GM21717 (cell line): ENCODE data around the gene MSMP.
A peak's percentile ranks its signal among the peaks of the same experiment; 100 is the strongest.

ENCODE experiments used
- ATAC-seq: cut with Tn5 transposase; IDR thresholded peaks from one replicate; pipeline ENCODE4 v1.9.1; 2021; ENCODE audit warnings: mild to moderate bottlenecking, moderate library complexity; ENCODE audit not compliant: unreplicated experiment

MSMP gene

GRCh38 chr9:35745569-35745968 lies 8.5 kb downstream of the MSMP start:
- ATAC-seq = no peak

GRCh38 chr9:35743880-35744518 lies 10.1 kb downstream of the MSMP start:
- no peak for ATAC-seq

GRCh38 chr9:35743452-35743851 lies 10.6 kb downstream of the MSMP start:
- ATAC-seq = no peak

GRCh38 chr9:35741740-35742139 lies 12.3 kb downstream of the MSMP start:
- no peak for ATAC-seq

- no peak for ATAC-seq
These were observed 13.8 kb downstream of the MSMP start for GRCh38 chr9:35740243-35740642.

- no peak for ATAC-seq
These were observed 15.2 kb downstream of the MSMP start for GRCh38 chr9:35738924-35739323.

GRCh38 chr9:35738186-35738585 lies 15.9 kb downstream of the MSMP start:
- no peak for ATAC-seq

- no peak for ATAC-seq
These were observed 16.9 kb downstream of the MSMP start for GRCh38 chr9:35737143-35737542.

GRCh38 chr9:35736201-35736633 lies 17.9 kb downstream of the MSMP start:
- ATAC-seq = no peak

- ATAC-seq = no peak
These were observed 20.0 kb downstream of the MSMP start for GRCh38 chr9:35734096-35734495.

GRCh38 chr9:35732800-35733541 lies 21.1 kb downstream of the MSMP start:
- ATAC-seq = peak; percentile 4

- ATAC-seq = peak; percentile 77
These were observed 21.8 kb downstream of the MSMP start, which contains the start of the genes CREB3 and TLN1 for GRCh38 chr9:35732185-35732799. Gene CREB3 (plus strand): TSS chr9:35732666. CDS start chr9:35732773, 107 bp downstream. Gene TLN1 (minus strand): TSS chr9:35732195. CDS start chr9:35725694, 6,501 bp downstream.

- ATAC-seq = peak; percentile 5
These were observed 22.5 kb downstream of the MSMP start for GRCh38 chr9:35731415-35732184.

GRCh38 chr9:35730486-35730854 lies 23.6 kb downstream of the MSMP start:
- ATAC-seq = no peak

- no peak for ATAC-seq
These were observed 24.2 kb downstream of the MSMP start for GRCh38 chr9:35729700-35730485.

- no peak for ATAC-seq
These were observed 25.0 kb downstream of the MSMP start for GRCh38 chr9:35729101-35729500.

GRCh38 chr9:35728041-35728971 lies 25.8 kb downstream of the MSMP start:
- no peak for ATAC-seq

- no peak for ATAC-seq
These were observed 26.4 kb downstream of the MSMP start for GRCh38 chr9:35727676-35728040.

GRCh38 chr9:35726931-35727330 lies 27.1 kb downstream of the MSMP start:
- ATAC-seq = no peak
